ENCODE data around the gene MRPS5. TPM values are rescaled to one million over a fixed set of nuclear protein-coding genes. Genes with fewer than 3 reads are reported as not detected.

The MRPS5 gene
- total RNA-seq: 88.2 TPM
- long read RNA-seq, transcript MRPS5-201 (12 exons, 1,652 nt): major isoform, 113 of 151 reads
- long read RNA-seq, partial matches to known transcripts: 22 of 151 reads
- long read RNA-seq, other reads (novel, unspliced or antisense): 8 of 151 reads

- DNase-seq (peak; percentile 94), ATAC-seq (peak; percentile 99)
- intact Hi-C loops (cut with micrococcal nuclease): no loop called here
Measured at GRCh38 chr2:95121407-95122196, at the start of gene MRPS5. MRPS5 (minus strand) TSS chr2:95121808; CDS start chr2:95121791, 17 bp downstream.

GRCh38 chr2:95166065-95166763 lies 44.6 kb upstream of the MRPS5 start:
- ATAC-seq (no peak), DNase-seq (no peak)
- intact Hi-C loops (cut with micrococcal nuclease): no loop called here

GRCh38 chr2:95165371-95166064 lies 43.9 kb upstream of the MRPS5 start, which contains the start of gene ZNF2:
ZNF2 (plus strand) TSS chr2:95165809; CDS start chr2:95176227, 10,418 bp downstream.
- intact Hi-C loops (cut with micrococcal nuclease): no loop called here
- ATAC-seq (peak; percentile 99), DNase-seq (peak; percentile 99)

GRCh38 chr2:95165030-95165370 lies 43.4 kb upstream of the MRPS5 start:
- ATAC-seq (no peak), DNase-seq (no peak)
- intact Hi-C loops (cut with micrococcal nuclease): no loop called here

- peak; percentile 94 for ATAC-seq
- intact Hi-C loops (cut with micrococcal nuclease): no loop called here
- peak; percentile 92 for DNase-seq
Measured at GRCh38 chr2:95159690-95160449, 38.3 kb upstream of the MRPS5 start, which contains the start of gene ZNF514. ZNF514 (minus strand) TSS chr2:95159848; CDS start chr2:95153253, 6,595 bp downstream.

- intact Hi-C loops (cut with micrococcal nuclease): no loop called here
- ATAC-seq: peak; percentile 72
- peak; percentile 74 for DNase-seq
Measured at GRCh38 chr2:95158891-95159619, 37.4 kb upstream of the MRPS5 start.

GRCh38 chr2:95158441-95158840 lies 36.8 kb upstream of the MRPS5 start:
- intact Hi-C loops (cut with micrococcal nuclease): no loop called here
- ATAC-seq (no peak), DNase-seq (no peak)

GRCh38 chr2:95149397-95149984 lies 27.9 kb upstream of the MRPS5 start:
- intact Hi-C loops (cut with micrococcal nuclease): no loop called here
- ATAC-seq: no peak
- DNase-seq: no peak

- ATAC-seq (no peak), DNase-seq (no peak)
- intact Hi-C loops (cut with micrococcal nuclease): no loop called here
Measured at GRCh38 chr2:95143838-95144237, 22.2 kb upstream of the MRPS5 start.

- intact Hi-C loops (cut with micrococcal nuclease): no loop called here
- DNase-seq (no peak), ATAC-seq (no peak)
Measured at GRCh38 chr2:95138702-95139101, 17.1 kb upstream of the MRPS5 start.

- no peak for DNase-seq
- no peak for ATAC-seq
- intact Hi-C loops (cut with micrococcal nuclease): no loop called here
Measured at GRCh38 chr2:95122197-95122551, 566 bp upstream of the MRPS5 start.

GRCh38 chr2:95121093-95121406 lies 558 bp downstream of the MRPS5 start:
- intact Hi-C loops (cut with micrococcal nuclease): no loop called here

GRCh38 chr2:95115418-95115817 lies 6.2 kb downstream of the MRPS5 start:
- DNase-seq: peak; percentile 73
- ATAC-seq: peak; percentile 91
- intact Hi-C loops (cut with micrococcal nuclease): no loop called here

More at GRCh38 chr2:95121093-95121406, 558 bp downstream of the MRPS5 start:
- no peak for ATAC-seq
- no peak for DNase-seq

- intact Hi-C loops (cut with micrococcal nuclease): no loop called here
- ATAC-seq: no peak
- no peak for DNase-seq
Measured at GRCh38 chr2:95113464-95113863, 8.1 kb downstream of the MRPS5 start.

- DNase-seq (no peak), ATAC-seq (no peak)
- intact Hi-C loops (cut with micrococcal nuclease): no loop called here
Measured at GRCh38 chr2:95110395-95110794, 11.2 kb downstream of the MRPS5 start.

- intact Hi-C loops (cut with micrococcal nuclease): no loop called here
- no peak for DNase-seq
- peak; percentile 82 for ATAC-seq
Measured at GRCh38 chr2:95109260-95109659, 12.3 kb downstream of the MRPS5 start.

GRCh38 chr2:95106081-95106480 lies 15.5 kb downstream of the MRPS5 start:
- DNase-seq (no peak), ATAC-seq (no peak)
- intact Hi-C loops (cut with micrococcal nuclease): no loop called here

- intact Hi-C loops (cut with micrococcal nuclease): no loop called here
- DNase-seq: no peak
- no peak for ATAC-seq
Measured at GRCh38 chr2:95104606-95105005, 17.0 kb downstream of the MRPS5 start.

Data from left ventricle myocardium superior (tissue), 1 donor.